Endothelial cell of hepatic sinusoid (primary cell): ENCODE results near the gene TCTN3.
"Not testable (repeated sequence)": the region's sequence is repeated elsewhere in the genome, so short reads cannot be mapped to it uniquely, and the experiment has no call there.

ENCODE experiments used
- in situ Hi-C: cut with HindIII; loops from 2 replicates; pipeline ENCODE4 v1.10.0; 2017; ENCODE audit warnings: low sequenced_read_pairs

The TCTN3 gene

GRCh38 chr10:95691281-95691680 lies 2.4 kb downstream of the TCTN3 start:
- in situ Hi-C loops: no loop called here

DNA sequence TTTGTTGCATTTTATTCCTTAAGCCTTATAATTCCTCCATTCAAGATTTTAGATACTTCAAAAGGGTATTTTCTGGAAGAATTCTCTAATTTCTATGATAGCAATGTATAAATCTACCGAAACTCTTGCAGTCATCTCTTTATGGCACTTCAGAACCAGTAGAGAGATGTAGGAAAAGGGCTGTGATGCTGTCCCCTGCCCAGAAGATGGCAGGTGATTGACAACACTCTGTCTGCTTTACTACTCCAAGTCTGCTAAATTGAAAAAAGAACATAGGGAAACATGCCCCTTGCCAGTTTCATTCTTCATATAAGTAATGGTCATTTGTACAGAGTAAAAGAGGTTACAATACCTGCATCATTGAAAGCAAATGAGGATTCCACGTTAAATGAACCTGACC lies 5.1 kb downstream of the TCTN3 start:
- in situ Hi-C loops: no loop called here

DNA sequence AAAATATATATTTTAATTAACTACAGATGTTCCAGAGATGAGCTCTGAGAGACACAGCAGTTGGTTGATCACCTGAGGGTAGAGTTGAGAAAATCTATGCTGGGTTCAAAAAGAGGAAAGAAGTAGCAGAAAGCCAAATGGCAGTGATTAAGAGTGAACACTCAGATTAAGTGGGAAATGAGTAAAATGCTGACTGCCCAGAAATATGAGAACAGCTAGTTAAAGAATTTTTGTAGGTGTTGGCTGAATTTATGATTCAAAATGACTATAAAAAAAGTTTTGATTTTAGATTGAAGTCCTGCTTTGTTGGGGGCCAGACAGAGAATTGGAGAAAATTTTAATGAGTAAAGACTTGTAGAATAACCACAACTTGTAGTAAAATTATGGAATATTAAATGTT lies 9.8 kb downstream of the TCTN3 start:
- in situ Hi-C loops: no loop called here

DNA sequence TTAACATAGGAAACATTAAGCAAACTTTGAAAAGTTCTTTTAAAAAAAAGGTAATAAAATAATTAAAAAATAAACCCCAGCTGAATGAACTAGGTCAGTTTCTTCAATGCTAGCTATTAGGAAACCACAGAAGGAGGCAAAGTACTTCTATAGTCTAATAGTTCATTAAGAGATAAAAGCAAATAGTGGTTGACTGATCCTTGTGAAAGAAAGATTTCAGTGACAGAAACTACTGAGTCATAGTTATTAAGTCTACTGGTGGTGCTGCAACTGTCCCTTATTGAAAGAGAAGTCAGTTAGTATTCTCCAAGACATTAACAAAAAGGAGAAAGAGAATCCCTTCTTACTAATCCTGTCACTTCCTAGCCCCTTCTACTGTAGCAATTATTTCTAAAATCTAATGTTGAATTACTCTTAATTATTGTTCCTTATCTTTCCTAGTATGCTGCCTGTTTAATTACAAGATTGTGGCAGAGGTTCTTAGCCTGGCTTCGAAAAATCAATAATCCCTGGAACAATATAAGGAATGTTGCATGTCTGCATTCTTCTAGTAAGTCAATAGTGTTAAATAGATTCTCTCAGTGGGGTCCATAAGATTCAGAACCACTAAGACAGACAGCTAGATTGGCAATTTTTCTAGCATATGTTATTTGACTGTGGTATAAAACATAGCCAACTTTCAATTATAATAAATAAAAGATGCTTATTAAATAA lies 18.2 kb downstream of the TCTN3 start:
- in situ Hi-C loops: no loop called here

GRCh38 chr10:95674643-95675042 lies 19.1 kb downstream of the TCTN3 start:
- in situ Hi-C loops: no loop called here

GRCh38 chr10:95672641-95673040 lies 21.1 kb downstream of the TCTN3 start:
- in situ Hi-C loops: not testable (repeated sequence)

GRCh38 chr10:95664543-95664942 lies 29.2 kb downstream of the TCTN3 start:
- in situ Hi-C loops: no loop called here

DNA sequence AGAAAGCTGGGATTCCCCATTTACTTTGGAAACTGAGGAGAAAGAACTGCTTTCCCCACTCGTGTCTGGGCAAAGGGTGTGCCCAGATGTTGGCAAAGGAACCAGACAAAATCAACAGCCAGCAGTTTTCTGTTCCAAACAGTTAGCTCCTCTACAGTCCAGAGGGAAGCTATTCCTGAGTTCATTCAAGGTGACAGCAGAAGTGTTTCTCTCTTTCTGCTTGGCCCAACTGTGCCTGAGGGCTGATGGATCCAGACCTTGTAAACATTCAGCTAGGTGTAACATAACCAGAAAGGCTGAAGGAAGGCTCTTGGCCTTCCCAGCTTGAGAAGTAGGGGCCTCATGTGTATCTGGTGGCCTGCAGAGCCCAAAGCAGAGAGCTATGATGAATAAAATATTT lies 30.2 kb downstream of the TCTN3 start:
- in situ Hi-C loops: no loop called here

DNA sequence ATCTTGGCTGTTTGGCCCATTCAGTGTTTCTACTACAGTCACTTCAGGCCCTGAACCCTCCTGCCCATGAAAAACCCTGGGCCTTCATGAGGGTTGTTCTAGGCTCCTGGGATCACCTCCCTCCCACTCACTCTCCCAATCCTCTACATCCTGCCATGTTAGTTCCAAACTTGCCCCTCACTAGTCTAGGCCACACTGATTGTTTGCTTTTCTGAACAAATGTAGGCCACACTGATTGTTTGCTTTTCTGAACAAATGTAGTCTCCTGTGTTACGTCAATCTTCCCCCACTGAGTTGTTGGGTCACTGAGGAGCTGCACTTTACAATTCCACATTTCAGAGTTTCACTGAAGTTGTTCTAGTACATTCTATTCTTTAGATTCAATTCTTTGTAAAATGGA lies 31.9 kb downstream of the TCTN3 start:
- in situ Hi-C loops: no loop called here

DNA sequence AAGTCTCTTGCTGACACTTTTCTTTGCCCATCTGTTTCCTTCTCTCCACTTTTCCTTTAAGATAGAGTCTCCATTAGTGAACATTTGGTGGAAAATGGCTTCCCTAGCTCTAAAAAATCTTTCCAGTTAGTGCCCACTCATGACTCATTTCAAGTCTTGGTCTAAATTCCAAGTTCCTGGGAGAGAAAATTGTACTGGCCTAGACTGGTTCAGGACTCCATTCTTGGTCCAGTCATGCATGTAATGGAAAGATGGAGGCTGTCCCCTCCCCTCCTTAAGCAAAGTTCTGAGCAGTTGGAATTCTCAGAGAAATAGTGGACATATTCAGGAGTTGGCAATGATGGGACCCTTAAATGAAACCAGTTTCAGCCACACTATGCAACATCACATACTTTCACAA lies 33.4 kb downstream of the TCTN3 start:
- in situ Hi-C loops: no loop called here

DNA sequence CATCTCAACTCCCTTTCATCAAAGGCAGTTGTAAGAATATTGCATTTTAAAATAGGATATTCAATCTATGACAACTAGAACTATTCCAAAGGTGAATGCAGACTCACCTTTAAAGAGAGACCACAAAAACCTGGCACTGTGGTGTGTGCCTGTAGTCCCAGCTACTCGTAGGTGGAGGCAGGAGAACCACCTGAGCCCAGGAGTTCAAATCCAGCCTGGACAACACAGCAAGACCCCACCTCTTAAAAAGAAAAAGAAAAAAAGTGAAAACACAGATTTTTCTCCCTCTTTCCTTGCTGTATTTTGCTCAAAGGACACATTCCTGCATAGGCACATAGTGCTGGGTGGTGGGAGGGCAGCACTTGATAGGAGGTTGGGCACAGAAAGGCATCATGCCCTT lies 36.5 kb downstream of the TCTN3 start:
- in situ Hi-C loops: no loop called here

GRCh38 chr10:95656291-95657164 lies 37.2 kb downstream of the TCTN3 start, which contains the start of gene ALDH18A1:
TSS of gene ALDH18A1 (minus strand) at chr10:95656711. CDS start at chr10:95653377, 3,334 bp downstream.
- in situ Hi-C loops: no loop called here

DNA sequence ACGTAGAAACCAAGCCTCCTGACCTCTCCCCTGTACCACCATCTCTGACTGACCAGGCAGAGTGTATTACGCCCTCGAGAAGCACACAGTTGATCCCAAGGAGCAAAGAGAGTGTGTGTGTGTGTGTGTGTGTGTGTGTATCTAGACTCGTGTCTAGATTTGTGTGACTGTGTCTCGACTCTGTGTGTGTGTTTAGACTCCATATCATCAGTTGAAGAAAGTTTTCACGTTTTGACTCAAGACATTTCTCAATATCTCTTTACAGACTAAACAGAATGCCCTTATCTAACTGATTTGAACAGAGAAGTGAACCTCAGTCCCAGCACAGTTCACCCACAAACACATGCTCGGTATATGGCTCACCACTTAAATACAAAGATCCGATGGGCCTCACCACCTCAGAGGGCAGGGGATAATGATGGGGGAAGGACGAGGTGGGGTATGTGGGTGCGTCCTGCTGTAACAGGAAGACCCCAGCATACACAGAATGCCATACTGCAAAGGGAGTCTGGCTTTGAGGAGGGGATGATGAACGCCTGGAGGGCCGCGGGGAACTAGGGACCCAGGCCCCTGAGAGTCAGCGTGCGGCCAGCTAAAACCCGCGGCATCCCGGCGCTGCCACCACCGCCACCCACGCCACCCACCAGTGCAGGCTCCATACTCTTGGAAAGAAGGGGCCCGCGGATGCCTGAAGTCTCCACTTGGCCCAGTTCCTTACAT lies 38.0 kb downstream of the TCTN3 start:
- in situ Hi-C loops: no loop called here

DNA sequence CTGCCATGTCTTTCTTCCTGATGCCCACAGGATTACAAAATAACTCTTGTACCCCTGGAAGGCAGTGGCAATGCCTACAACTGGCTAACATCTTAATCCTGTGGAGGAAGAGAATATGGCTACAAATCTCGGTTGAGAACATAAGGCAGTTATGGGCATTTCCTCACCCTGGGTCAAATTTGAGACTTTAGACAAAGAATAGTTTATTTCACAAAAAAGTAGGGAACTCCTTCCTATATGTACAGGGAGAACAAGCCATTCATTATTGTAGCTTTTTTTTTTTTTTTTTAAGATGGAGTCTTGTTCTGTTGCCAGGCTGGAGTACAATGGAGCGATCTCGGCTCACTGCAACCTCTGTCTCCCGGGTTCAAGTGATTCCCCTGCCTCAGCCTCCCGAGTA lies 39.8 kb downstream of the TCTN3 start:
- in situ Hi-C loops: no loop called here

- in situ Hi-C loops: no loop called here
These were observed 42.2 kb downstream of the TCTN3 start for GRCh38 chr10:95651346-95652060.

- in situ Hi-C loops: no loop called here
These were observed 43.5 kb downstream of the TCTN3 start for GRCh38 chr10:95650232-95650631.

- in situ Hi-C loops: no loop called here
These were observed 45.6 kb downstream of the TCTN3 start for GRCh38 chr10:95648138-95648537.

- in situ Hi-C loops: no loop called here
These were observed 47.6 kb downstream of the TCTN3 start for GRCh38 chr10:95646160-95646559.

DNA sequence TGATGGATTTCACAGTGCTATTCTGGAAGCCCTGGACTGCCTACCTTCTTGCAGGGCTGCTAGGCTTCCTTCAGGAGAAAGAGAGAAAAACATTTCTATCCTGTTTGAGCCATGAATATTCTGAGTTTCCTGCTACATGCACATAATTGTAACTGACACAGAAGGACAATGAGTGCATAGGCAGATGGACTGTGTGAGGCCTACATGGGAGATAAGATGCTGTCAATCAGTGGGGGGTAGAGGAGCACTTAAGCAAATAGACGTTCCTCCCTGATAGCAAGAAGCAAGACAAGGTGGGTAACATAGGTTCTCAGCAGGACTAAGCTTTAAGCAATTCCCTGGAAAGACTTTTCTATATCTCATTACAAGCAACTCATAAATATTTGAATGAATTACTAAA lies 48.8 kb downstream of the TCTN3 start:
- in situ Hi-C loops: no loop called here

GRCh38 chr10:95640891-95641315 lies 52.8 kb downstream of the TCTN3 start:
- in situ Hi-C loops: no loop called here

- in situ Hi-C loops: no loop called here
These were observed 55.8 kb downstream of the TCTN3 start for GRCh38 chr10:95637911-95638310.
